HEK293 (cell line): Measurements from ENCODE around the gene THRAP3.

Experiments
- GLI4 ChIP-seq: fragments of 450-650 bp; formaldehyde crosslinking; IDR thresholded peaks from 2 replicates; pipeline ENCODE4 v1.5.1; 2016; ENCODE audit warnings: missing biosample characterization, missing genetic modification characterization
- HOXA7 ChIP-seq: sonication (generic); formaldehyde crosslinking; IDR thresholded peaks from 2 replicates; pipeline ENCODE4 v1.8.1; 2022; ENCODE audit warnings: missing genetic modification reagents, borderline replicate concordance
- KLF16 ChIP-seq: fragments of 450-650 bp; formaldehyde crosslinking; IDR thresholded peaks from 2 replicates; pipeline ENCODE4 v1.5.1; 2017; ENCODE audit warnings: missing biosample characterization, missing genetic modification characterization
- PRDM1 ChIP-seq: fragments of 450-650 bp; formaldehyde crosslinking; IDR thresholded peaks from 2 replicates; pipeline ENCODE4; 2016; ENCODE audit warnings: missing biosample characterization, missing genetic modification characterization
- SALL2 ChIP-seq: fragments of 450-650 bp; formaldehyde crosslinking; IDR thresholded peaks from 2 replicates; pipeline ENCODE4 v1.5.0; 2017; ENCODE audit warnings: missing biosample characterization, mild to moderate bottlenecking, missing genetic modification characterization, borderline replicate concordance
- SETDB1 ChIP-seq: IDR thresholded peaks from one replicate; pipeline ENCODE4 v1.6.1; 2017; ENCODE audit warnings: mild to moderate bottlenecking, low read length, moderate library complexity, mixed read lengths; ENCODE audit not compliant: insufficient read length
- YY1 ChIP-seq: fragments of 450-650 bp; formaldehyde crosslinking; IDR thresholded peaks from 2 replicates; pipeline ENCODE4 v1.5.1; 2018; ENCODE audit warnings: missing biosample characterization, missing genetic modification characterization
- ZBTB48 ChIP-seq: fragments of 450-650 bp; formaldehyde crosslinking; IDR thresholded peaks from 2 replicates; pipeline ENCODE4 v1.5.1; 2016; ENCODE audit warnings: missing biosample characterization, missing genetic modification characterization
- ZNF311 ChIP-seq: fragments of 450-650 bp; formaldehyde crosslinking; IDR thresholded peaks from 2 replicates; pipeline ENCODE4 v1.5.1; 2017; ENCODE audit warnings: missing biosample characterization, missing genetic modification characterization, borderline replicate concordance
- ZNF549 ChIP-seq: fragments of 450-650 bp; IDR thresholded peaks from 2 replicates; pipeline ENCODE4 v1.5.1; 2018; ENCODE audit warnings: missing biosample characterization, missing genetic modification characterization, mild to moderate bottlenecking, inconsistent platforms, moderate library complexity
- TF ChIP-seq, protein P1 (sequence below): fragments of 450-650 bp; formaldehyde crosslinking; IDR thresholded peaks from 2 replicates; pipeline ENCODE4 v1.5.1; 2016; ENCODE audit warnings: missing biosample characterization, missing genetic modification characterization
- TF ChIP-seq, protein P2 (sequence below): fragments of 450-650 bp; formaldehyde crosslinking; IDR thresholded peaks from 2 replicates; pipeline ENCODE4 v1.5.1; 2017; ENCODE audit warnings: missing biosample characterization, missing genetic modification characterization

GRCh38 chr1:36352125-36352909 is 128.1 kb downstream of the THRAP3 start:
- TF ChIP-seq YY1 (no peak), PRDM1 (tag by site-specific recombination) (no peak), ZNF311 (tag by site-specific recombination) (no peak), KLF16 (tag by site-specific recombination) (no peak), GLI4 (tag by site-specific recombination) (no peak), SALL2 (no peak), SETDB1 (no peak), HOXA7 (CRISPR knock-in tag) (no peak), ZNF549 (no peak), ZBTB48 (tag by site-specific recombination) (no peak)
- TF ChIP-seq, protein P1, sequence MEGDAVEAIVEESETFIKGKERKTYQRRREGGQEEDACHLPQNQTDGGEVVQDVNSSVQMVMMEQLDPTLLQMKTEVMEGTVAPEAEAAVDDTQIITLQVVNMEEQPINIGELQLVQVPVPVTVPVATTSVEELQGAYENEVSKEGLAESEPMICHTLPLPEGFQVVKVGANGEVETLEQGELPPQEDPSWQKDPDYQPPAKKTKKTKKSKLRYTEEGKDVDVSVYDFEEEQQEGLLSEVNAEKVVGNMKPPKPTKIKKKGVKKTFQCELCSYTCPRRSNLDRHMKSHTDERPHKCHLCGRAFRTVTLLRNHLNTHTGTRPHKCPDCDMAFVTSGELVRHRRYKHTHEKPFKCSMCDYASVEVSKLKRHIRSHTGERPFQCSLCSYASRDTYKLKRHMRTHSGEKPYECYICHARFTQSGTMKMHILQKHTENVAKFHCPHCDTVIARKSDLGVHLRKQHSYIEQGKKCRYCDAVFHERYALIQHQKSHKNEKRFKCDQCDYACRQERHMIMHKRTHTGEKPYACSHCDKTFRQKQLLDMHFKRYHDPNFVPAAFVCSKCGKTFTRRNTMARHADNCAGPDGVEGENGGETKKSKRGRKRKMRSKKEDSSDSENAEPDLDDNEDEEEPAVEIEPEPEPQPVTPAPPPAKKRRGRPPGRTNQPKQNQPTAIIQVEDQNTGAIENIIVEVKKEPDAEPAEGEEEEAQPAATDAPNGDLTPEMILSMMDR (tag by site-specific recombination) = no peak
- TF ChIP-seq, protein P2, sequence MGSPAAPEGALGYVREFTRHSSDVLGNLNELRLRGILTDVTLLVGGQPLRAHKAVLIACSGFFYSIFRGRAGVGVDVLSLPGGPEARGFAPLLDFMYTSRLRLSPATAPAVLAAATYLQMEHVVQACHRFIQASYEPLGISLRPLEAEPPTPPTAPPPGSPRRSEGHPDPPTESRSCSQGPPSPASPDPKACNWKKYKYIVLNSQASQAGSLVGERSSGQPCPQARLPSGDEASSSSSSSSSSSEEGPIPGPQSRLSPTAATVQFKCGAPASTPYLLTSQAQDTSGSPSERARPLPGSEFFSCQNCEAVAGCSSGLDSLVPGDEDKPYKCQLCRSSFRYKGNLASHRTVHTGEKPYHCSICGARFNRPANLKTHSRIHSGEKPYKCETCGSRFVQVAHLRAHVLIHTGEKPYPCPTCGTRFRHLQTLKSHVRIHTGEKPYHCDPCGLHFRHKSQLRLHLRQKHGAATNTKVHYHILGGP (tag by site-specific recombination) = no peak
